ENCODE data around the gene PITPNM2.

PITPNM2 gene

GRCh38 chr12:123152833-123153232, 1.9 kb upstream of the PITPNM2 start:
- no peak for DNase-seq (ENCODE audit: extremely low read depth, low read depth)
- no peak for TF ChIP-seq CTCF (IDR thresholded peaks at IDR 0.05; ENCODE audit: low read depth, low read length, missing control alignments)
- H3K4me3 ChIP-seq (replicated peaks; ENCODE audit: low read depth, low read length), result no peak overlapping the region

GRCh38 chr12:123151457-123152454, 866 bp upstream of the PITPNM2 start:
- DNase-seq (ENCODE audit: extremely low read depth, low read depth), result no peak
- TF ChIP-seq CTCF (IDR thresholded peaks at IDR 0.05; ENCODE audit: low read depth, low read length, missing control alignments), result no peak
- H3K4me3 ChIP-seq (replicated peaks; ENCODE audit: low read depth, low read length), result peak overlapping the region; percentile 53

GRCh38 chr12:123150275-123150743, 581 bp downstream of the PITPNM2 start:
- no peak for TF ChIP-seq CTCF (IDR thresholded peaks at IDR 0.05; ENCODE audit: low read depth, low read length, missing control alignments)
- H3K4me3 ChIP-seq (replicated peaks; ENCODE audit: low read depth, low read length), result peak overlapping the region; percentile 56
- no peak for DNase-seq (ENCODE audit: extremely low read depth, low read depth)

- TF ChIP-seq CTCF (IDR thresholded peaks at IDR 0.05; ENCODE audit: low read depth, low read length, missing control alignments), result no peak
- DNase-seq (ENCODE audit: extremely low read depth, low read depth), result no peak
- peak overlapping the region; percentile 56 for H3K4me3 ChIP-seq (replicated peaks; ENCODE audit: low read depth, low read length)
Measured at GRCh38 chr12:123149501-123150274, 1.2 kb downstream of the PITPNM2 start.

- DNase-seq (ENCODE audit: extremely low read depth, low read depth), result no peak
- no peak overlapping the region for H3K4me3 ChIP-seq (replicated peaks; ENCODE audit: low read depth, low read length)
- TF ChIP-seq CTCF (IDR thresholded peaks at IDR 0.05; ENCODE audit: low read depth, low read length, missing control alignments), result no peak
Measured at GRCh38 chr12:123149088-123149487, 1.8 kb downstream of the PITPNM2 start.

- no peak overlapping the region for H3K4me3 ChIP-seq (replicated peaks; ENCODE audit: low read depth, low read length)
- no peak for DNase-seq (ENCODE audit: extremely low read depth, low read depth)
Measured at GRCh38 chr12:123148655-123149054, 2.2 kb downstream of the PITPNM2 start.

More at GRCh38 chr12:123148655-123149054, 2.2 kb downstream of the PITPNM2 start:
- TF ChIP-seq CTCF (IDR thresholded peaks at IDR 0.05; ENCODE audit: low read depth, low read length, missing control alignments), result no peak
